AG04450 (cell line): ENCODE data around the gene RPL18A. TPM values are rescaled to one million over a fixed set of nuclear protein-coding genes. Genes with fewer than 3 reads are reported as not detected.

Source experiments
- CTCF ChIA-PET: fragments of 300-600, 350-600 bp; formaldehyde crosslinking; extraction: SDS; loops from one replicate; lab custom pipeline; 2022; ENCODE audit warnings: antibody characterized with exemption, inconsistent platforms; lab: Charles Lee
- POLR2A ChIA-PET: fragments of 350-600 bp; formaldehyde crosslinking; extraction: SDS; loops from one replicate; lab custom pipeline; 2021; ENCODE audit warnings: antibody characterized with exemption, inconsistent platforms; lab: Yijun Ruan, JAX
- DNase-seq: peaks from one replicate; pipeline ENCODE4 v3.0.0-alpha.2; 2011; ENCODE audit warnings: low read depth, low spot score
- H3K27ac ChIP-seq: one replicate; pipeline ENCODE4 v1.5.1; 2012; ENCODE audit warnings: low read depth, low read length, control low read depth
- H3K27me3 ChIP-seq: one replicate; pipeline ENCODE4 v1.6.0; 2012; ENCODE audit warnings: low read length; ENCODE audit not compliant: control insufficient read depth, insufficient read depth
- H3K4me3 ChIP-seq: 2 replicates; pipeline ENCODE4 v1.5.1; 2011; ENCODE audit warnings: mild to moderate bottlenecking, low read depth, low read length, control low read depth
- H3K9me3 ChIP-seq: 2 replicates; pipeline ENCODE4 v1.5.1; 2012; ENCODE audit warnings: low read length; ENCODE audit not compliant: control insufficient read depth, insufficient read depth
- CTCF ChIP-seq: IDR thresholded peaks from 2 replicates; pipeline ENCODE4 v1.5.1; 2011; ENCODE audit warnings: low read depth, low read length, control low read depth, inconsistent platforms
- polyA plus RNA-seq: library from polyadenylated mRNA; depleted of rRNA; stranded (reverse); fragments of >200 nt; gene quantifications from 2 replicates; pipeline ENCODE4 v1.2.3, GENCODE V29; 2011

RPL18A gene
- polyA plus RNA-seq, 1 experiment: 890 TPM

- TF ChIP-seq CTCF: no peak
- ChIA-PET POLR2A (interaction anchor here (0.6 kb wide), 1 partner anchor 233 kb away, joined by 5 read pairs; no protein-coding TSS in a partner anchor), CTCF (interaction anchor here (1.2 to 4.2 kb wide), 3 partner anchors 10 to 63 kb away, joined by 5 to 25 read pairs (median 12); partner anchors contain the start of genes CCDC124 and RPL18A)
- Histone ChIP-seq H3K9me3 (peaks cover 4% of the 10 kb centered on the region; the same call in 1 of the 2 replicates), H3K27ac (no peak overlapping the region), H3K4me3 (no peak overlapping the region), H3K27me3 (peaks cover 52% of the 10 kb centered on the region)
- no peak for DNase-seq
Observed at GRCh38 chr19:17869114-17869608, 9.5 kb downstream of the RPL18A start.

GRCh38 chr19:17871032-17871877 lies 11.5 kb downstream of the RPL18A start:
- CTCF ChIA-PET: interaction anchor here (0.7 to 4.2 kb wide), 9 partner anchors 9 to 126 kb away, joined by 3 to 27 read pairs (median 12); partner anchors contain the start of genes CCDC124 and RPL18A
- no peak for DNase-seq
- H3K9me3 ChIP-seq: peaks cover 4% of the 10 kb centered on the region; the same call in 1 of the 2 replicates
- POLR2A ChIA-PET: interaction anchor here (2.2 kb wide), 1 partner anchor 61 kb away, joined by 13 read pairs; the partner anchor contains the start of gene CCDC124
- no peak for TF ChIP-seq CTCF
- no peak overlapping the region for H3K27ac ChIP-seq
- peaks cover 57% of the 10 kb centered on the region for H3K27me3 ChIP-seq
- H3K4me3 ChIP-seq: no peak overlapping the region

GRCh38 chr19:17871878-17872250 lies 12.2 kb downstream of the RPL18A start, which contains the start of gene SLC5A5:
Gene SLC5A5, plus strand, starts transcription at chr19:17871945. Its CDS starts 375 bp downstream, at chr19:17872320.
- H3K27me3 ChIP-seq: peaks cover 57% of the 10 kb centered on the region
- POLR2A ChIA-PET: interaction anchor here (2.2 kb wide), 1 partner anchor 61 kb away, joined by 13 read pairs; the partner anchor contains the start of gene CCDC124

GRCh38 chr19:17872251-17873001 lies 12.7 kb downstream of the RPL18A start:
- no peak for TF ChIP-seq CTCF
- Histone ChIP-seq H3K4me3 (no peak overlapping the region), H3K27ac (no peak overlapping the region), H3K27me3 (peaks cover 57% of the 10 kb centered on the region), H3K9me3 (peaks cover 4% of the 10 kb centered on the region; the same call in 1 of the 2 replicates)
- ChIA-PET POLR2A (interaction anchor here (2.2 kb wide), 1 partner anchor 60 kb away, joined by 13 read pairs; the partner anchor contains the start of gene CCDC124), CTCF (interaction anchor here (2.2 to 4.2 kb wide), 3 partner anchors 58 to 65 kb away, joined by 12 to 27 read pairs (median 25); partner anchors contain the start of gene CCDC124)
- DNase-seq: no peak

More at GRCh38 chr19:17871878-17872250, 12.2 kb downstream of the RPL18A start, which contains the start of gene SLC5A5:
- CTCF ChIA-PET: interaction anchor here (1.9 to 4.2 kb wide), 5 partner anchors 13 to 125 kb away, joined by 12 to 27 read pairs (median 13); partner anchors contain the start of genes CCDC124 and RPL18A
- no peak for TF ChIP-seq CTCF
- Histone ChIP-seq H3K9me3 (peaks cover 4% of the 10 kb centered on the region; the same call in 1 of the 2 replicates), H3K27ac (no peak within 1 kb of the TSS), H3K4me3 (no peak within 1 kb of the TSS)
- DNase-seq: no peak
